GM12872 (cell line): ENCODE data around the gene VSIR.
A peak's percentile ranks its signal among the peaks of the same experiment; 100 is the strongest.

Experiments
- TF ChIP-seq, protein P1 (sequence below): IDR thresholded peaks from 3 replicates; pipeline ENCODE4 v1.5.1; 2011; ENCODE audit warnings: low read depth, mild to moderate bottlenecking, low read length, moderate library complexity; ENCODE audit not compliant: insufficient read depth

The VSIR gene

GRCh38 chr10:71727105-71727737, 46.1 kb downstream of the VSIR start:
- TF ChIP-seq, protein P1, sequence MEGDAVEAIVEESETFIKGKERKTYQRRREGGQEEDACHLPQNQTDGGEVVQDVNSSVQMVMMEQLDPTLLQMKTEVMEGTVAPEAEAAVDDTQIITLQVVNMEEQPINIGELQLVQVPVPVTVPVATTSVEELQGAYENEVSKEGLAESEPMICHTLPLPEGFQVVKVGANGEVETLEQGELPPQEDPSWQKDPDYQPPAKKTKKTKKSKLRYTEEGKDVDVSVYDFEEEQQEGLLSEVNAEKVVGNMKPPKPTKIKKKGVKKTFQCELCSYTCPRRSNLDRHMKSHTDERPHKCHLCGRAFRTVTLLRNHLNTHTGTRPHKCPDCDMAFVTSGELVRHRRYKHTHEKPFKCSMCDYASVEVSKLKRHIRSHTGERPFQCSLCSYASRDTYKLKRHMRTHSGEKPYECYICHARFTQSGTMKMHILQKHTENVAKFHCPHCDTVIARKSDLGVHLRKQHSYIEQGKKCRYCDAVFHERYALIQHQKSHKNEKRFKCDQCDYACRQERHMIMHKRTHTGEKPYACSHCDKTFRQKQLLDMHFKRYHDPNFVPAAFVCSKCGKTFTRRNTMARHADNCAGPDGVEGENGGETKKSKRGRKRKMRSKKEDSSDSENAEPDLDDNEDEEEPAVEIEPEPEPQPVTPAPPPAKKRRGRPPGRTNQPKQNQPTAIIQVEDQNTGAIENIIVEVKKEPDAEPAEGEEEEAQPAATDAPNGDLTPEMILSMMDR = no peak

DNA sequence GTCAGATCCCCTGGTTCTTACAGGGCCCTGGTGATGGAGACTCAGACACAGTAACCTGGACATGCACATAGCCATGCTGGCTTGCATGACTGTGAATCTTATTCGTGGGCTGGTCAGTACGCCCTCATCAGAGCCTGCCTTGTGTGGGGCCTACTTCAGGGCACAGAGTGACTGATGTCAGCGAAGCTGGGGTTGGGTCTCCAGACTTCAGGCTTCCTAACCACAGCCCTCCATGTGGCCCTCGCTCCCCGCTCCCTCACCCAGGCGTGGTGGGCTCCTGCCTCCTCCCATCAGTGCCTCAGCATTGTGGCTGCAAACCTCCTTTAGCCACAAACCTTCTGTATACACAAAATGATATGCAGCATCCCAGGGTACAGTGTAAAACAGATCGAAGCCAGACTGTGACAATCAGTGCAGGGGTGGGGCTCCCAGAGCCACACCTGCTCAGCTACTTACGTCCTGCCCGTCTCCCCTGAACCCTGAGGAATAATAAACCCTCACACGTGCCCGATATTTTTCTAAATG, 46.7 kb downstream of the VSIR start:
- TF ChIP-seq, protein P1 = no peak

DNA sequence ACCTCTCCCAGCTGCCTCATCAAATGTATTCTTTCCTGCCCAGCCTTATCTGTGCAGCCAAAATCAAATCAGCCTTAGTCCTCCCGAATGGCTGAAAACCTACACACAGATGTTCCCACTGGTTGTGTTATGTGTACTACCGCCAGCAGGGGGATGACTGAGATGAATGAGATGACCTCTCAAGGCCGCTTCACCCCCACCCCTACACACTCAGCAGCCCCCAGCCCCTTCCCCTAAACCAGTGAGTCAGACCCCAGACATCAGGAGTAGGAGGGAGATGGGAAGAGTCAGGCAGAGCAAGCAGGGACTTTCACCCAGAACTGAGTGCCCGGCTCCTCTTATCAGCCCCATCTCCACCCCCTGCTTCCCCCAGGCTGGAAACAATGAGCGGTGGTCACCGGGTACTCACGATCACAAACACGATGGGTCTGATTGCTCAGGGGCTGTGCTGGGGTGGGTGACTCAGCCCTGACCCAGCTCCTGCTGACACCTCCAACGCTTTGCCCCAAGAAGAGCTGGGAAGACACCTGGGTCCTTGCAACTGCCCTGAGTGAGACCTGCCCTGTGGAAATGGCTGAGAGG, 47.2 kb downstream of the VSIR start:
- TF ChIP-seq, protein P1 = peak; percentile 58; the same call in 2 of the 3 replicates

GRCh38 chr10:71725249-71725648, 48.1 kb downstream of the VSIR start:
- TF ChIP-seq, protein P1 = no peak

- TF ChIP-seq, protein P1 = no peak
Measured at GRCh38 chr10:71724539-71724938, 48.8 kb downstream of the VSIR start.

DNA sequence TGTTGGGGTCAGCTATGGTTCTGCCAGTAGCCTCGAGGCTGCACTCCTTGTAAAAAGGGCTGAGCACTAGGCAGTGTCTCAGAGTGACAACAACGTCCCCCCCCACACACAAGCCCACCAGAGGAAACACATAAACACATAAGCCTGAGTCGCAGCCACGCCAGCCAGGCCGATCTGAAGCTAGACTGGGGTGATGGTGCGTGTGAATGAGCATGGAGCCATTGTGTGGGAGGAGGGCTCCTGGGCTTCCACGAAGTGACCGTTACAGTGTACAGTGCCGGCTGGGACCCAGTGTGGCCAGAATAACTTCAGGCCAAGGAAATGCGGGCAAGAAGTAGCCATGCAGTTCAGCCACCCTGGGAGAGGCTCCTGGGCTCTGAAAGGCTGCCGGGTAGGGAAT, 50.0 kb downstream of the VSIR start:
- TF ChIP-seq, protein P1 = no peak

DNA sequence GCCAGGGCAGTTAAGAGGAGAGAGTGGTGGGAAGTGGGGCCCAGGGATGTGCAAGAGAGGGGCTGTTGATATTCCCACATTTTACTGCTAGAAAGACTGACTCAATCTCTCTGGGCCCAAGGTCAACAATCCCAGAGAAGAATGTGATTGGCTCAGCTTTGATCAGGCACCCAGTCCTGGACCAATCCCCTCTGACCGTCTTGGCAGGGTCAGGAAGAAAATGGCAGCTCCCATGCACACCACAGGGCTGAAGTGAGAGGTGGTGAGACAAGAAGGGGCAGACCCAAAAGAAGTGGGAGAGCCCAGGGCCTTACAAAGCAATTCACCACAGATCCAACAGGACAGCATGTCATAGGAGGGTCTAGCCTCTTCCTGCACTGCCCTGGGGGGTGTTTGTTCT, 50.5 kb downstream of the VSIR start:
- TF ChIP-seq, protein P1 = no peak
